A549 (cell line): ENCODE results near the gene GRIK2. TPM values are rescaled to one million over a fixed set of nuclear protein-coding genes. Genes with fewer than 3 reads are reported as not detected.

ENCODE experiments used
- ATAC-seq, 2 experiments: fragments of 200-7000 bp in 1 of 2; fragments of >200 bp in 1 of 2; cut with Nextera tagmentation in 1 of 2; cut with Tn5 transposase in 1 of 2; 3 replicates each; pipeline versions ENCODE4 v1.8.0 to v1.9.1; 2018 to 2020; ENCODE audit warnings: mild to moderate bottlenecking in 1 of 2, moderate library complexity in 1 of 2
- CTCF ChIA-PET: fragments of 300-600 bp; sonication (Branson Sonifier 250); formaldehyde crosslinking; extraction: SDS; loops from one replicate; lab custom pipeline; 2021; ENCODE audit warnings: antibody characterized with exemption, inconsistent platforms; lab: Yijun Ruan, JAX
- POLR2A ChIA-PET: fragments of 350-600 bp; formaldehyde crosslinking; extraction: SDS; loops from one replicate; lab custom pipeline; 2021; ENCODE audit warnings: antibody characterized with exemption, inconsistent platforms; lab: Yijun Ruan, JAX
- DNase-seq, 2 experiments: peaks; one replicate each; pipeline versions ENCODE4 v3.0.0 to v3.0.0-alpha.2; 2011 to 2016; ENCODE audit warnings: low read depth in 1 of 2, low spot score in 1 of 2
- FAIRE-seq: peaks from 2 replicates; lab custom pipeline; 2011; peaks lifted over from hg19 to GRCh38; lab: Jason Lieb, UNC
- H3K27ac ChIP-seq, 2 experiments: fragments of >200 bp; sonication (Bioruptor Twin); formaldehyde crosslinking; 3 replicates each; pipeline ENCODE4 v1.5.1; 2016 to 2017
- H3K4me1 ChIP-seq: fragments of >200 bp; sonication (Bioruptor Twin); formaldehyde crosslinking; 3 replicates; pipeline ENCODE4 v1.6.1; 2016
- H3K4me2 ChIP-seq: fragments of >200 bp; sonication (Bioruptor Twin); formaldehyde crosslinking; 3 replicates; pipeline ENCODE4 v1.6.1; 2016
- H3K4me3 ChIP-seq: fragments of >200 bp; sonication (Bioruptor Twin); formaldehyde crosslinking; 3 replicates; pipeline ENCODE4 v1.5.1; 2016
- H3K9me3 ChIP-seq: fragments of >200 bp; sonication (Bioruptor Twin); formaldehyde crosslinking; 3 replicates; pipeline ENCODE4 v1.6.1; 2016
- ATOH8 ChIP-seq: fragments of 250-450 bp; sonication (Bioruptor Pico); IDR thresholded peaks from 2 replicates; pipeline ENCODE4 v1.5.0; 2020; ENCODE audit warnings: low read depth, mild to moderate bottlenecking, moderate library complexity
- CBX2 ChIP-seq: fragments of 200-600 bp; sonication (generic); IDR thresholded peaks from 2 replicates; pipeline ENCODE4 v1.6.1; 2016; ENCODE audit warnings: low read depth, mild to moderate bottlenecking, borderline replicate concordance
- CHD2 ChIP-seq: fragments of 150-350 bp; IDR thresholded peaks from 2 replicates; pipeline ENCODE4 v1.6.1; 2014; ENCODE audit warnings: low read length; ENCODE audit not compliant: partially characterized antibody
- CHD4 ChIP-seq: fragments of 200-600 bp; sonication (generic); IDR thresholded peaks from 2 replicates; pipeline ENCODE4 v1.6.1; 2016; ENCODE audit warnings: antibody characterized with exemption, mild to moderate bottlenecking, borderline replicate concordance
- CTCF ChIP-seq: fragments of >200 bp; sonication (Bioruptor Twin); formaldehyde crosslinking; IDR thresholded peaks from 3 replicates; pipeline ENCODE4 v1.5.1; 2016
- FOSL2 ChIP-seq, 2 experiments: fragments of 450-650 bp in 1 of 2; fragments of >200 bp in 1 of 2; sonication (Bioruptor Twin) in 1 of 2; formaldehyde crosslinking; IDR thresholded peaks; 2 replicates each; pipeline versions ENCODE4 v1.5.0 to v1.6.1; 2016 to 2020; ENCODE audit warnings: mild to moderate bottlenecking in 1 of 2, moderate library complexity in 1 of 2
- HOXA7 ChIP-seq: fragments of 250-450 bp; sonication (Bioruptor Pico); IDR thresholded peaks from 2 replicates; pipeline ENCODE4 v1.5.0; 2020; ENCODE audit warnings: mild to moderate bottlenecking, moderate library complexity
- KDM1A ChIP-seq: fragments of 200-600 bp; sonication (generic); IDR thresholded peaks from 2 replicates; pipeline ENCODE4 v1.6.1; 2016; ENCODE audit warnings: low read depth, mild to moderate bottlenecking
- MAFK ChIP-seq: fragments of 450-650 bp; IDR thresholded peaks from 2 replicates; pipeline ENCODE4 v1.6.1; 2014; ENCODE audit not compliant: partially characterized antibody
- MAX ChIP-seq: IDR thresholded peaks from 2 replicates; pipeline ENCODE4 v1.6.1; 2012
- MYC ChIP-seq: IDR thresholded peaks from 2 replicates; pipeline ENCODE4 v1.6.1; 2012; ENCODE audit warnings: mild to moderate bottlenecking, inconsistent platforms, low read length, improper control_type of control experiment, borderline replicate concordance
- NR3C1 ChIP-seq: fragments of >200 bp; sonication (Bioruptor Twin); formaldehyde crosslinking; IDR thresholded peaks from 3 replicates; pipeline ENCODE4 v1.6.1; 2017
- PBX3 ChIP-seq: IDR thresholded peaks from 2 replicates; pipeline ENCODE4 v1.6.1; 2012
- RCOR1 ChIP-seq: fragments of 150-350 bp; IDR thresholded peaks from 2 replicates; pipeline ENCODE4 v1.6.1; 2014; ENCODE audit warnings: antibody characterized with exemption, low read length, low read depth
- REST ChIP-seq: fragments of 200-600 bp; sonication (generic); IDR thresholded peaks from 2 replicates; pipeline ENCODE4 v1.6.1; 2016; ENCODE audit warnings: antibody characterized with exemption, mild to moderate bottlenecking, moderate library complexity
- WGBS: methylation state at CpG from one replicate; pipeline ENCODE4 v1.1.6; 2017; ENCODE audit errors: missing lambda C conversion rate; 5-methylcytosine and 5-hydroxymethylcytosine counted together
- polyA plus RNA-seq, 4 experiments: library from polyadenylated mRNA; depleted of rRNA in 3 of 4; stranded (reverse); fragments of >200 nt; fragmentation: RNase III in 1 of 4; extraction: RNeasy Plus Mini Kit Qiagen cat#74134 plus additional on column Dnase treatment in 1 of 4; gene quantifications; 2 replicates in 3 of 4; 3 replicates in 1 of 4; pipeline ENCODE4 v1.2.3, GENCODE V29; 2011 to 2017

The GRIK2 gene
- polyA plus RNA-seq, 2 of the 4 experiments (the other 2 are of a cell fraction): 0.56 to 0.65 TPM

GRCh38 chr6:101907356-101908217, 514.1 kb downstream of the GRIK2 start (continued):
- TF ChIP-seq MAFK: no peak
- TF ChIP-seq, all 56 proteins: peak for 0

GRCh38 chr6:101909366-101909765, 515.9 kb downstream of the GRIK2 start:
- Histone ChIP-seq H3K4me1 (no peaks in the 10 kb centered on the region), H3K4me3 (no peak overlapping the region), H3K27ac (no peak overlapping the region), H3K9me3 (no peaks in the 10 kb centered on the region), H3K4me2 (no peak overlapping the region)
- no peak for FAIRE-seq
- no peak for ATAC-seq
- POLR2A ChIA-PET: no interaction called here
- WGBS: 52% methylated on average over 1 of the region's 1 CpG
- no peak for DNase-seq
- CTCF ChIA-PET: no interaction called here
- TF ChIP-seq REST (no peak), NR3C1 (no peak), KDM1A (no peak), CBX2 (no peak), CTCF (no peak), CHD2 (no peak), MYC (no peak), MAX (no peak), RCOR1 (no peak)

- Histone ChIP-seq H3K4me2 (no peak overlapping the region), H3K27ac (no peak overlapping the region), H3K9me3 (no peaks in the 10 kb centered on the region), H3K4me1 (no peaks in the 10 kb centered on the region), H3K4me3 (no peak overlapping the region)
- FAIRE-seq: no peak
- ChIA-PET CTCF (no interaction called here), POLR2A (no interaction called here)
- DNase-seq: no peak
- 40% methylated on average over 5 of the region's 5 CpGs for WGBS
- ATAC-seq: no peak
- no peak for TF ChIP-seq CHD4
- TF ChIP-seq HOXA7 (CRISPR knock-in tag): no peak
- TF ChIP-seq ATOH8 (CRISPR knock-in tag): no peak
- TF ChIP-seq PBX3: no peak
- TF ChIP-seq FOSL2 (IDR thresholded peaks at IDR 0.05): no peak
- TF ChIP-seq FOSL2 (CRISPR knock-in tag; IDR thresholded peaks at IDR 0.05): no peak
These were observed 518.8 kb downstream of the GRIK2 start for GRCh38 chr6:101912311-101912710.
